PFSK-1 (cell line): ENCODE data around the gene PODXL2.

Experiments used
- POLR2AphosphoS5 ChIP-seq: IDR thresholded peaks from 2 replicates; pipeline ENCODE4 v1.6.1; 2012; ENCODE audit warnings: low read depth, mild to moderate bottlenecking, control low read depth, low read length, moderate library complexity
- REST ChIP-seq, 2 experiments: IDR thresholded peaks; 2 replicates each; pipeline versions ENCODE4 v1.6.1 to v1.8.0; 2011 to 2012; ENCODE audit warnings: low read depth in 2 of 2, low read length in 2 of 2, control low read depth in 1 of 2, inconsistent platforms in 1 of 2, mild to moderate bottlenecking in 1 of 2, moderate library complexity in 1 of 2; ENCODE audit not compliant: insufficient read depth in 1 of 2
- TAF1 ChIP-seq: IDR thresholded peaks from 2 replicates; pipeline ENCODE4 v1.6.1; 2012; ENCODE audit warnings: low read length, control low read depth, borderline replicate concordance; ENCODE audit not compliant: insufficient read depth

- TF ChIP-seq POLR2AphosphoS5 = no peak
- TF ChIP-seq TAF1 = no peak
- no peak for TF ChIP-seq REST (IDR thresholded peaks at IDR 0.05; ENCODE audit: insufficient read depth in 1 of 2, low read depth in 2 of 2, low read length in 2 of 2)
These were observed 43.1 kb upstream of the PODXL2 start for GRCh38 chr3:127585813-127586413.
